Measurements from ENCODE around the gene RABEP1.

Gene RABEP1

DNA sequence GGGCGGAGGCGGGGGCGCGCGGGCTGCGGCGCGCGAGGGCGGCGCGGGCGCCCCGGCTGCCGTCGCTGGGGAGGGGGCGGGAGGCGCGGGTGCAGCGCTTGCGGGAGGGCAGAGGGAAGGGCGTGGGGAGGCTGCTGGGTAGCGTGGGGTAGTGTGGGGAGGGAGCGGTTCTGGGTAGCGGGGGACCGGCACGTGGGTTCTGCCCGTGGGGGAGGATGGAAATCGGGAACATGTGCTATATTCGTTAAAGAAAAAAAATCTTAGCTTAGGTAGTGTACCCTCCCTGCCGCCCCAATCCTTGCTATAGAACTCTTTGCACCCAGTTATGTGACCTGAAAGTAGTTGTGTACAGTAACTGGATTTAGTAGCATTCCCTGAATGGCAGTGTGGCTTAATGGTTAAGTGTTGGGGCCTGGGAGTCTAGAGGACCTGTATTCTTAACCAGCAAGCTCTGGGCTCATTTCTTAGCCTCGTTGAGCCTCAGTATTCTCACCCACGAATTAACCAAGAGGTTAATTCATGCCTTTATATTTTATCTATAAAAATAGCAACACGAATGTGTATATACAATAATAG, 646 bp downstream of the RABEP1 start:
- DNase-seq, result no peak

DNA sequence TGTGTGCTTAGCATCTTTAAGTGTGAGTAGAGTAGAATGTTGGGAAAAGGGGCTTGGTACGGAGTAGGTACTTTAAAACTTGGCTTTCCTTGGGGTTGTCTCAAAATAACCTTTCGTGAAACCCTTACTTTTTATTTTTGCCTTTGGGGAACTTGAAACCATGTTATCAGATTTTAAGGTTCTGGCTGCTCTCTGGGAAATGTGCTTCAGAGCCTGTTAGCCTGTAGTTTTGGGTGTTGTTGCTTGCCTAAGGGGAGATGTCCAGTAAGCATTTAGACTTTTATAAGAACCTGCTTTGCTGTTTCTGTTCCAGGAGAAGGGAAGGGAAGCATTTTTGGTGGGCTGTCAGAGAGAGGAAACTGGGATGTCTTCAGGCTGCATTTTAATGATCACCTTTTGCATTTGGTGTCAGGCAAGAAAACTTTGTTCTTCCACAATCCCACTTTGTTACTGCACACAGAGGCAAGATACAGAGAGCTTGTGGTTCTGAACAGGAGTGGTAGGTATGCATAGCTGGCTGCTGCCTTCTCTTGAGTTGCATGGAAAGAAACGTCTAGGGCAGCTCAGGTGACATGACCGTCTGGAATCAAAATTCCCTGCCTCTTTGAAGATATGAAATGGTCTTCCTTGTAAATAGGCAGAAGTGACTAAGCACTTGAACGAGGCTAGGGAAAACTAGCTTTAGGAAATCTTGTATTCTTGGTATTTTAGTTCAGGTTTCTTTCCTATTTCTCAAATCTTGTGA, 1.7 kb downstream of the RABEP1 start:
- no peak for DNase-seq

DNA sequence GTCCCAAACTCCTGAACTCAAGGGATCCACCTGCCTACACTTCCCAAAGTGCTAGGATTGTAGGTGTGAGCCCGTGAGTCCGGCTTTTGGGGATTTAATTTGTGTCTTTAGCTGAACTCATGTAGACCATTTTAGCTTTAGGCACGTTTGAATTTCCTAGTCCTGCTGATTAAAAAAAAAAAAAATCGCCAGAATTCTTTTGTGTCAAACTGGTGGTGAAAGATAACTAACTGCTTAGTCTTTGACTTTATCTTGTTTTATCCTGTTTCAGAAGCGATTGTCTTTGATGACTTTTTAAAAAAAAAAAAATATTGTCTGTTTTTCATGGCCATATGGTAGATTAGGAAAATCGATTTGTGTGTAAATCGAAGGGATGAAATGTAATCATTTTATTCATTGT, 2.6 kb downstream of the RABEP1 start:
- DNase-seq, result no peak

DNA sequence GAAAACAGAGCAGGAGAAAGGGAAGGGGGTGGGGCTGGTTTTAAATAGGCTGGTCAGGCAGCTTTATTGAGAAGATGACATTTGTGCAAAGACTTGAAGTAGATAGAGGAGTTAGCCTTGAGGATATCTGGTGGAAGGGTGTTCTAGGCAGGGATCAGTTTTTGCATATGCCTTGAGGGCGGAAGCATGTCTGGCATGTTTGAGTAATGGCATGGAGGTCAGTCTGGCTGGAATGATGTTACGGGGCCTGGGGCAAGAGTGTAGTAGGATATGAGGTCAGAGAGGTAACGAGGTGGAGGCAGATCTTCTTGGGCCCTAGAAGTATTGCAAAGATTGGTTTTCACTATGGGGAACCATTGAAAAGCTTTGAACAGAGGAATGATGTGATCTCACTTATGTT, 4.8 kb downstream of the RABEP1 start:
- DNase-seq, result no peak

DNA sequence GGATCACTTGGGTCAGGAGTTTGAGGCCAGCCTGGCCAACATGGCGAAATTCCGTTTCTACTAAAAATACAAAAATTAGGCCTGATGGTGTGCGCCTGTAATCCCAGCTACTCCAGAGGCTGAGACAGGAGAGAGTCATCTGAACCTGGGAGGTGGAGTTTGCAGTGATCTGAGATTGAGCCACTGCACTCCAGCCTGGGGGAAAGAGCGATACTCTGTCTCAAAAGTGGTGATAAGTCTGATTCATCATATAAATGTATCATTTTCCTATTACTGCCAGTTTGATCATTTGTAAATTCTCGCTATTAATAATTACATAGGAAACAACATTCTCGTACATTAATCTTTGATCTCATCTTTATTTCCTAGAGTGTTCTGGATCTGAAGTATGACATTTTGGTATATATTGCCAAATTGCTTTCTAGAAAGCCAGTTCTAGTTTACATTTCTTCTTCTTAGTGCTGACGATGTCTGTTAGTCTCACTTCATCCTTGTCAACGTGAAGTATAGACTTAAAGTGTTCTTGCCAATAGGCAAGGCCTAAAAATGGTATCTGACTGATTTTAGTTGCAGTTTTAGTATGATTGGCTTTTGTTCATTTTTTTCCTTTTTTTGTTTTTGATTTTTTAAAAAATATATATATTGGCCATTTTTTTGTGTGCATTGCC, 9.7 kb downstream of the RABEP1 start:
- DNase-seq, result no peak

DNA sequence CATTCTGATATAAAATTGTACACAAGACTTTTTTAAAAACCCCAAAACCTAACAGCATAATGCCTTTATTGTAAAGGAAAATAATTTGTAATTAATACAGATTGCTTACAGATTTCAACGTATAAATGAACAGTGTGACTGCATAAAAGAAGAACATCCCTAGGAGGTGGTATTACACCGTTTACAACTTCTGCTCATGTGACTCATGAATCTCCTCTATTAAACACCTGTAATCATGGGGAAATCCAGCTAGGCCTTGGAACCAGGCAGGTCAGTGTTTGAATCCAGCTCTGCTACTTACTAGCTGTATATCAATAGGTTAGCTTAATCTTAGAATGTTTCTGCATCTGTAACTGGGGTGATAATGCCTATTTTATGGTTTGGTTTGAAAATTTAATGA, 15.2 kb downstream of the RABEP1 start:
- DNase-seq, result no peak

DNA sequence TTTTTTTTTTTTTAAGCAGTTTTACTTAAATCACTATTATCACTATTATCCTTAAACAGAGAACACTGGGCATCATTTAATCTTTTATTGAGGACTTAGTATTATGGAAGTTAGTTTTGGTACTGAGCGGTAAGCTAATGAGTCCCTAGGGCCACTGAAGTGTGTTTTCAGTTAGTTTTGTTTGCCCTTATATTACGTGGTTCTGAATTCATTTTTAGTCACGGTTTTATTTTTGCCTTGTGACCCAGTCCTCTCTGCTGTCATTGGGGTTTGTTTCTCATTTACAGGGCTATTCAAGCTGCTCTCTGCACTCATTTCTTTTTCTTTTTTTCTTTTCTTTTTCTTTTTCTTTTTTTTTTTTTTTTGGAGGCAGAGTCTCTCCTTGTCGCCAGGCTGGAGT, 17.3 kb downstream of the RABEP1 start:
- DNase-seq, result no peak

DNA sequence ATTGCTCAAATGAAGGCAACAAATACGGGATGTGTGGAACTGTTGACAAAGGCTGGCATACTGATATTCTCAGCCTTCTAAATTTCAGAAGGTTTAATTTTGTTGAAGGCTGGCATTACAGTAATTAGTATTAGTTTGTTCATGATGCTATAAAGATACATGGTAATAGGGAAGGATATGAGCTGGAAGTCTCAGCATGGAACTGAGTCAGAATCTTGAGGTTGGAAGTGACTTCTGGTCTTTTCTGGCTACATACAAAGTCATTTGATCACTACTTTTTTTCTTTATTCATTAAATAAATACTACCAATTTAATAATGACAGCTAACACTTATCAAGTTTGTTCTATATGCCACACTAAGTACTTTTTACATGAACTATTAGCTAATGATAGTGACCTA, 22.6 kb downstream of the RABEP1 start:
- DNase-seq, result no peak

DNA sequence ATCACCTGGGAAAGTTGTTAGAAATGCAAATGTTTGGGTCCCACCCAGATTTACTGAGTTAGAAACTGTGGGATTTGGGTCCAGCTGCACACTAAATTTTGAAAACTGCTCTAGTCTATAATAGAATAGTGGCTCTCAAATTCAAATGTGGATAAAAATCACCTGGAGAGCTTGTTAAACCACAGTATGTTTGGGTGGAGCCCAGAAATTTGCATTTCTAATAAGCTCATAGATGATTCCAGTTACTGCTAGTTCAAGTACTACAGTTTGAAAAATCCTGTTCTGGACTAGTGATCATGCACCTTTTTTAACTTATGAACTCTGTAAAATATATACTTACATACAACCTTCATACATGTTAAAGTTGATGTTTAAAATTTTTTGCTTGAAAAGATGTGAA, 27.8 kb downstream of the RABEP1 start:
- no peak for DNase-seq

DNA sequence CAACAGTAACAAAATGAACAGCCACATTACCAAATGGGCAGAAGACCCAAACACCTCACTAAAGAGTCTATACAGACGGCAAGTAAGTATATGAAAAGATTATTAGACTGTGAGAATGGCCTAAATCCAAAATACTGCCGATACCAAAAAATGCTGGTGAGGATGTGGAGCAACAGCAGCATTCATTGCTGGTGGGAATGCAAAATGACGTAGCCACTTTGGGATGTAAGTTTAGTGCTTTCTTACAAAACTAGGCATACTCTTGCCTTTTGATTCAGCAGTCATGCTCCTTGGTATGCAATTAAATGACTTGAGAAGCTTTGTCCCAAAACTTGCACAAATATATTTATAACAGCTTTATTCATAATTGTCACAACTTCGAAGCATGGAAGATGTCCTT, 43.8 kb downstream of the RABEP1 start:
- DNase-seq, result no peak

DNA sequence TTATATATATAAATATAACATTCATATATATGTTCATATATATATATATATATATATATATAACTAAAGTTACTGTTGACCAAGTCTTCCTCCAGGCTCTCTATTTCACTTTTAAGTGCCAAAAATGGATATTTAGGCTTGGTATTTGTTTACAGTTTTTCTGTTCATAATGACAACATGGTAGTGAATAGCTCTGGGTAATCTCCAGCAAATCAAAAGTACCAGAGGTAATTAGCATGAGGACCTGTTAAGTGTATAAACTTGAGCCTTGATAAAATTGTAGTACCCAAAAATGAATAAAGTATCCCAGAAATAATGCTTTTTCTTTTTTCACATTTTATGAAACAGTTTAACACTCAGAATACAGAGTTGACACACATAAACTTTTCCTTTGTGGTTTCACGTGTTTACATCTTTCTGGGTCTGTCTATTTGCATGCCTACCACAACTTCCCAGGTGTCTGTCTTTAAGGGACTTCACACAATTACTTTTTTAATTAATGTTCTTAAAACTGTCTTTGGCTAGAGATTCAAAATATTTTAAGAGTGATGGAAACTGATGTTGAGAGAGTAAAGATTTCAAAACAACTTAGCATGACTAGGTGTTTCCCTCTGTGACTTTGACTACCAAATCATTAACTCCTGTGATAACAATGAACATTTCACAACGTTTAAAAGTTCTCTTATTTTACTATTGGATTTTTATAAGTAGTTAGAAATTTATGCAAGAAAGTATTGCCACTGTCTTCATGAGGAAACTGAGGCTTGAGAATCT, 47.9 kb downstream of the RABEP1 start:
- peak in 1 of 2 donors; percentile 11 for DNase-seq

DNA sequence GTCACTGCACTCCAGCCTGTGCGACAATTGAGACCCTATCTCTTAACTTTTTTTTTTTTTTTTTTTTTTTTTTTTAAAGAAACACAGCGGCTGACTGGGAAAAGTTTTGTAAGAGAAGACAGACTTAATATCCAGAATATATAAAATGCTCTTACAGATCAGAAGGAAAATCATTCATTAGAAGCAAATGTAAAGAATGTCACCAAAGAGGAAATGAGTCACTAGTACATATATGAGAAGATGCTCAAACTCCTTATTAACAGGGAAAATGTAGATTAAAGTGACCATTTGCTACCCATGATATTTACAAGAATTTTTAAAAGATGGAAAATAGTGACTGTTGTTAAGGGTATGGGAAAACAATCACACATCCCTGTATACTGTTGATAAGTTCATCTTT, 48.9 kb downstream of the RABEP1 start:
- no peak for DNase-seq

DNA sequence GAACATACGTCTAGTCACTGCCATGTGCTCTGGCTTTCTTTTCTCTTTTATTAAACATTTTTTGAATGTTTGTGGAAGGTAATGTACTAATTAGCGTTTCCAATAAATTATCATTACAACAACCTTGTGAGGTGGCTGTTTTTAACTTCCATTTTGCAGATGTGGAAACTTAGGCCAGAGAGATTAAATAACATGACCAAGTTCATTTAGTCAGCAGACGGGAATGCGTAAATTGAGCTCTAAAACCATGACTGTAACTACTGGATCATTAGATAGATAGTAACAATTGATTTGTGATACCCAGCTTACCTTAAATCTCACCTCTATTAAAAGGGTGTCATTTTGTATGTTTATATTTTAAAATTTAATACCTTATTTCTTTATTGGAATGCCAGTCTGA, 49.4 kb downstream of the RABEP1 start:
- no peak for DNase-seq

DNA sequence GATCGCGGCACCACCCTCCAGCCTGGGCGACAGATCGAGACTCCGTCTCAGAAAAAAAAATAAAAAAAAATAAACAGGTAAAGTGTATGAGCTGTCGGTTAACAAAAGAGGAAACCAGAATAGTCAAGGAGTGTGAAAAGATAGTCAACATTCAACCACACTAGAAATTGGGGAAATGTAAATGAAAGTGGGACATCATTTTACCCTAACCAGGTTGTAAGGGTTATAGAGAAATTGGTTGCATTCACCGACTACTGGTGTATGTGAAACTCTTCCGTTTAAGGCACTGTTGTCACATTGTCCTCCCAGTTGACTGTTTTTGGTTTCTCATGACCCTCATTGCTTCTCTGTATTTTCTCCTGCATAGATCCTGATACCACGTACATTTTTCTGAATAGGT, 62.8 kb downstream of the RABEP1 start:
- no peak for DNase-seq

DNA sequence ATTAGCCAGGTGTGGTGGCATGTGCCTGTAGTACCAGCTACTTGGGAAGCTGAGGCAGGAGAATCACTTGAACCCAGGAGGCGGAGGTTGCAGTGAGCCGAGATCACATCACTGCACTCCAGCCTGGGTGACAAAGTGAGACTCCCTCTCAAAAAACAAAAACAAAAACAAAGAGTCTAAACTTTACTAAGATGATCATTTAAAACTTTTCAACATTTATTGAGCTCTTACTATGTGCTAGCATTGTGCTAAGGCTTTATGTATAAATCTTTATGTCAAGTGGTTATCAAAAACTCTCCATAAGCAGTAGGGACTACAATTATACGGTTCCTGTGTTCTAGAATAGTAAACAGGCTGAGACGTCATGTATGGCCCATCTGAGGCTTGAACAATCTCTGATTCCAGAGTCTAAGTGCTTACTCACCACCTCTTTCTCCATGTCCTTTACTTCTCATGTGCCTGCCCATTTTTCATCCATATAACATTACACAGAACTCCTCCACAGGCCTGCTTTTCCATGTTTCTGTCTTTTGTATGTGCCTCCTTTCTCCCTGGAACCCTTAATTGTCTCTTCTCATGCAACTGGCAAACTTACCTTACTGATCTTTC, 70.7 kb downstream of the RABEP1 start:
- DNase-seq, result no peak

DNA sequence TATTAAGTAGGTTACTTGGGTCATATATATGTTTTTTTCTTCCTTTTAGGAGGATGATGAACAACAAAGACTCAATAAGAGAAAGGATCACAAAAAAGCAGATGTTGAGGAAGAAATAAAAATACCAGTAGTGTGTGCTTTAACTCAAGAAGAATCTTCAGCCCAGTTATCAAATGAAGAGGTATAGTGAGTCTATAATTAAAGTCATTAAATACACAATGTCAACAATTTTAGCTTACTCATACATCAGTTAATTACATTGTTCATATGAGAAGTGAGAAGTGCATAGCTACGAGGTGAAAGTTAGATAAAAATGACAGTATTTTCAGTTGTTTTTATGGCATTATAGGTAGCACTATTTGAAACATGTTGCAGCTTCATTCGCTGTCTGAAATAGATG, 72.2 kb downstream of the RABEP1 start:
- no peak for DNase-seq

DNA sequence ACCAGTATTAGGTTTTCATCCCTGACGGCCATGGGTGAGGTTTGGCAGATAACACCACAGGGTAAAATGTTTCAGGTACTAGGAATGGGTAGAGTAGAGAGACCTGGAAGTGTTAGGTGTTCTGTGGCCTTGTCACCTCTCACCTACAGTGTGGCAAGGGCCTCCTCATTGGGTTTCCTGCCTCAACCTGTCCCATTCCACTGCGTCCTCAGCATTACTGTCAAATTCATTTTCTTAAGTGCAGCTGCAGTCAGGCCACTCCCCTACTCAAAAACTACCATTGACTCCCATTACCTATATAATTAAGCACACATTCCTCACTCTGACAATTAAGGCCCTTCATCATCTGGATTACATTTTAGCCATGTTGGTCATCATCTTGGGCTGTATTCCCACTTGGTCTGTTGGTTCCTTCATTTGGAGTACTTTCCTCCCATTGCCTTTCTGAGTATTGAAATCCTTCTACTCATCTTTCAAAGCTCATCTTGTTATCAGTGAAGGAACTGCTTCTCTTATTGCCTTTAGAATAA, 72.9 kb downstream of the RABEP1 start:
- DNase-seq, result no peak

DNA sequence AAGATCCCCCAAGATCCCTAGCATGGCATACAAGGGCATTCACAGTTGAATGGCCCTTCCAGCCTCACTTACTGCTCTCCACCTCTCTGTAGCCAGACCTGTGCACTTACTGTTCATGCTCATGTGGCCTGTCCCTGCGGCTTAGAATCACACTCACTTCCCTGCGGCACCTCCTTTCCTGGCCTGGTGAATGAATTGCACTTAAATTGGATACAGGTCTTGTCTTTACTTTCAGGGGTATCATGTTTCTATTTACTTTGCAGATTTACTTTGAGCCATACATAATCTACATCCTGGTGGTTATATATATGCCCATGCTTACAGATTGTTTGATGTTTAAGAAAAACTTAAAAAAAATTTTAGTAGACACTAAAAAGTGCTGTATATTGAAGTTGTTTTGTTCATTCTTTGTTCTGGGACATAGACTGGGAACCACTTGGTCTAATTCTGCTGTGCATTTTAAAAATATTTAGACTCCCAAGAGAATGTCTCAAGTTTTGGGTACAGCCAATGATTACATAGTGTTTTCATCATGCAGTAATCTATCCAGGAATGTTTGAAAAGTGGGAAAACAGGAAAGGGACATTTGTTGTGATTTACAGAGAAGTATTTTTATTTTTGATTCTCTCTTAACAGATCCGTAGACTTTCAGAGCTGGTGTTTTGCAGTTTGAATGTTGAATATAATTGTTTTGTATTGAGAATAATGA, 73.5 kb downstream of the RABEP1 start:
- no peak for DNase-seq

DNA sequence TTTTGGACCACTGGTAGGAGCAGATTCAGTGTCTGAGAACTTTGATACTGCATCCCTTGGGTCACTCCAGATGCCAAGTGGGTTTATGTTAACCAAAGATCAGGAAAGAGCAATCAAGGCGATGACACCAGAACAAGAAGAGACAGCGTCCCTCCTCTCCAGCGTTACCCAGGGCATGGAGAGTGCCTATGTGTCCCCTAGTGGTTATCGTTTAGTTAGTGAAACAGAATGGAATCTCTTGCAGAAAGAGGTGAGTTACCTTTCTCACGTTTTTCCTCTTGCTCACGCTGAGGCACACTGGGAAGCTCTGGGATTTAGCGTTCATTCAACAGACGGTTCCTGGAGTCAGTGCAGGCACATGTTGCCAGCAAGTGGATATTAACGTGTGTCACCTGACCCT, 79.3 kb downstream of the RABEP1 start:
- DNase-seq, result no peak

DNA sequence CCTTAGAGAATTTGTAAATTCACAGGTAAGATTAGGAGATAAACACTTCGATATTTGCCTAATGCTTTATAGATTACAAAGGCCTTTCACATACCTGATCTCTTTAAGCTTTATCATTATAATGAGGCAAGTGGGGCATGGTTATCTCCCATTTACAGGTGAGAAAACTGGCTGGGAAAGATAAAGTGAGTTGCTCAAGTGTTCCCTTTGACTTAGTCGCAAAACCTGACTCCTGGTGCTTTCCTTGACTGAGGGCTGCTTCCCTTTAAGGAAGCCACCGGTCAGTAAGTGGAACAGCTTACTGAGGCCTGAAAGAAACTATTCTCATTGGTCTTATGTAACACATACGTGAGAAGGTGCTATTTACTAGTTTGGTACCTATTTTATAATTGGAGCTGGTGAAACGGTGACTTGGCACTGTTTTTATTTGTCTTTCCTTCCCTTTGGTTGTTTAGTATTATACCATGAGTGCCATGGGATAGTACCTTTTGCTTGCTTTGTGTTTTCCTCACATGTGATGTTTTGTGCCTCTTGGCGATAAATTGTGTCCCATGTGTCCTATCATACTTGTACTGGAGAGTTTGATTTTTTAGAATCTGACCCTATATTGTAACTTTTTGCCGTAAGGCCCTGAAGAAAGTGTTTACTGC, 80.2 kb downstream of the RABEP1 start:
- no peak for DNase-seq

DNA sequence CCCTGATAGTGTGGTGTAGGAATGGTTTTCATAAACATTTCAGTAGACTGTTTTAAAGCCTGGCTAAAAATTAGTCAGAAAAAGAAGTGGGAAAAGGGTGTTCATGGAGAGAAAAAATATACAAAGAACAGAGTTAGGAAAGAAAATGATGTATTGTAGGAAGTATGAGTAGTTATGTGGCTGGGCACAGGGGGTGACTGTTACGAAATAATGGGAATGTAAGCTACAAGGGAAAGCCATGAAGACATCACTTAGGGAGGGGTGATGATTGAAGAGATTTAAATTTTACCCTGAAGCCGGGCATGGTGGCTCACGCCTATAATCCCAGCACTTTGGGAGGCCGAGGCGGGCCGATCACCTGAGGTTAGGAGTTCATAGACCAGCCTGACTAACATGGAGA, 82.1 kb downstream of the RABEP1 start:
- no peak for DNase-seq

DNA sequence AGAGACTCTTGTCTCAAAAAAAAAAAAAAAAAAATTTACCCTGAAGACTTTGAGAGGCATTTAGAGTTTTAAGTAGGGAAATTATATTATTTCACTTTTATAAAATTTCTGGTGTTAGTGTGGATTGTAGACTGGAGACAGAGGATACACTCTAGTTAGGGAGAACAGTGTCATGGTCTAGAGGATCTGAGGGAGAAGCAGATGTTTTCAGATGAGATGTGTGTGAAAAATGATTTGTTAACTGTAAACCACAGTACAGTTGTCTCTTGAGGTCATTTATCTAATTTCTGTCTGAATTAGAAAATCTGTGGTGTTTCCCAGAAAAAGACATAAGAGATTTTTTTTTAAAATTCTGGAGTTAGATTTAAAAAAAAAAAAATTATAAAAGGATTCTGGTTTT, 82.6 kb downstream of the RABEP1 start:
- DNase-seq, result no peak

Measured in CD4-positive, alpha-beta T cell treated with Interferon alpha-2 for 1 hour (primary cell).